Posterior vena cava (tissue), 2 donors: ENCODE results near the gene DPY19L1. TPM values are rescaled to one million over a fixed set of nuclear protein-coding genes. Genes with fewer than 3 reads are reported as not detected.
"Not testable (repeated sequence)": the region's sequence is repeated elsewhere in the genome, so short reads cannot be mapped to it uniquely, and the experiment has no call there.

ENCODE experiments used
- DNase-seq: peaks from one replicate; pipeline ENCODE4 v3.0.0-alpha.2; 2020; ENCODE audit warnings: low spot score
- intact Hi-C, 2 donors: fragments of 100-400 bp; cut with DNase I; formaldehyde crosslinking; loops; one replicate each; pipeline versions ENCODE4 v1.14.1 to v1.14.2; 2022 to 2023
- total RNA-seq, 2 donors: library from RNA; stranded (reverse); fragmentation: NEBNext Ultra II Directional; extraction: Animal tissue kit (Norgen Biotek cat#: 25700); gene quantifications; one replicate each; pipeline ENCODE4 v1.2.1, GENCODE V29; 2021
- donor health status: DM: yes; HTN: yes; CAD: no.
- donor health status: DM: yes; HTN: yes; CAD: no.

The DPY19L1 gene
- total RNA-seq, 2 donors from 2014 or later, result 31.0 to 34.4 TPM

DNA sequence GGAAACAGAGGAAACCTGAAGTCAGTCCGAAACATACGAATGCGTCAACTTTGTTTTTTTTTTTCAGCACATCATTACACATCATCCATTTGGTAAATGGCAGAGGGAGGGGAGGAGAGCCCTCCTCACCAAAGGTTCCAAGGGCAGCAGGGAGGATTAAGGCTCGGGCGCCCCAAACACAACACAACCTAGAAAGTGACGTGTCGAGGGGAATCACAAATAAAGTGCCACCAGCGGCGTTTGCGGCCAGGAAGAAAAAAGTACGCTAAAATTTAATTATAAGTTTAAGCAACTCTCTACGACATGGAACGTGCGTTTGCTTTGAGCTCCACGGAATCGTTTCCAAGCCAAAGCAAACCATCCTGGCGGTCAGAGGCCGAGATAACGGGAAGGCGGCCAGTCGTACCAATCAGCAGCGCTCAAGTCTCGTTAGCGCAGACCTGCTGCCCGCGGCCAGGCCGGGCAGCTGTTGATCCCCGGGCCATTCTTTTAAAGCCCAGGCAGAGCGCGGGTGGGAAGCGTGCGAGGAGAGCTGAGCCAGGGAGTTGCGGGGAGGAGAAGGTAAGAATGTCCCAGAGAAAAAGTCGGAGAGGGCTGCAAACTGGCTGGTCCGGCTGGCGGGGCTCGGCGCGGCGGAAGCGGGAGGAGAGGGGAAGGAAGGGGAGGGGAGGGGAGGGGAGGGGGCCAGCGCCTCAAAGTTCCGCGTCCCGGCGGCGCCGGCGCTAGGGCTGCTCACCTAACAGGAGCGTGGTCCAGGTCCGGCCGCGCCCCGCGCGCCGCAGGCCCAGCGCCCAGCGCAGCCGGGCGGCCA lies 719 bp downstream of the DPY19L1 start:
- intact Hi-C loops, result no loop called here
- peak; percentile 90 for DNase-seq

DNA sequence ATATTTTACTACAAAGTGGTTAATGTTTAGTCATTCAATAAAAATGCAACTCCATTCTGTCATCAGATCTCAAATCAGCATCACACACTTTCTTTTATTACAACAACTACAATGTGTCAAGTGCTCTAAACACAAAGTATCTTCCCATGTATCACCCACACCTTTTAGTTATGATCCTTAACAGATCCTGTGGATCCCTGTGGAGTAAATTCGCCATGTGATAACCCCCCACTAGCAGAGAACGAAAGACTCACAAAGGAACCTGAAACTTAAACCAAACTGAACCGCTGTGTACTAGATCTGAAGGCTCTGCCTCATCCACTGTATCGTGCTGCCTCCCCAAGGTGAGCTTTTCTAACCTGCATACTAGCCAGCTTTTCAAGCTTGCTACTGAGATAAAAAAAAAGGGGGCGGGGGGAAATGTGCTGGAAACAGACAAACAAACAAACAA lies 1.7 kb downstream of the DPY19L1 start:
- intact Hi-C loops, result no loop called here
- DNase-seq, result no peak

DNA sequence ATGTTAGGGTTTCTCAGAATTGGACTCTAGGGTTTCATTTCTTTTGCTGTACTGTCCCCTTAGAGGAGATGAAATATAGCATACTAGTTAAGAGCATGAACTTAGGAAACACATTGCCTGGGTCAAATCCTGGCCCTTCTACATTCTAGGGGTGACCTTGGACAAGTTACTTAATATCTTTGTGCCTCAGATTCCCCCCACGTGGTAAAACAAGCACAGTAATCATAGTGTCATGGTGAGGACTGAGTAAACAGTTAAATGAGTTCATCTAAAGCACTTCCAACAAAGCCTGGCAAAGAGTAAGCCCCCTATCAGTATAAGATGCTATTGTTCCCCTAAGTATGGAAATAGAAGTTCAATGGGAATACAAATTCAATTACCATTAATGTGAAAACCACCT lies 5.1 kb downstream of the DPY19L1 start:
- DNase-seq, result no peak
- intact Hi-C loops, result no loop called here

DNA sequence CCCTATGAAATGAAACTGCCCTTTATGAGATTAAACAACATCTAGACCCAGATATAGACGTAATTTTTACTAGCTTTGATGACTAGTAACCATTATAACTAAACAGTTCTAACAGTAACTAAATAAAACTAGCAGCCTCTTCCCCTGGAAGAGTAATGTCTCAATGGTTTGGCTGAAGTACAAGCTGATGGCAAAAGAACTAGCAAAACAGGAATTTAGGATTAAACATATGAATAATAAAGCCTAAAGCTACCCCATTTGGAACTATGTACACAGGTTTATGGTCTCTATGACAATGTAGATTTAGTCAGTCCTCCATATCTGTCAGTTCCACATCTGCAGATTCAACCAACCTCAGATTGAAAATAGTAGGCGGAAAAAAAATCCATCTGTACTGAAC lies 6.4 kb downstream of the DPY19L1 start:
- no peak for DNase-seq
- intact Hi-C loops, result no loop called here

DNA sequence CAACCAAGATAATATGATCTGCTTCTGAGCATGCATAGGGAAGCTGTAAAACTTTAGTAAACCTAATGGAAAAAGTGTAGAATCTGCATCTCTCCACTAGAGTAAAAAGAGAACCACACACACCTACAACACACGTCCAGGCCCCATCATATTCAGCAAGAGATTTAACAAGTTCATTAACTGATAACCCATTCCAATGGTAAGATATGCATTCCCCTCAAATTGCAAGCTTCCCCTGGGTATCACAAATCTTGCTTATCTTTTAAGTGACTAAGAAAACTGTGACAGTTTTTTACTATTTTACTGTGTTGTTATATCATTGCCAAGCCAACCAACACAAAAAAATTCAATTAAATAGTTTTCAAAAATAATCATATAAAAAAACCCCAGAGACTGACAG lies 8.0 kb downstream of the DPY19L1 start:
- DNase-seq, result no peak
- intact Hi-C loops, result no loop called here

DNA sequence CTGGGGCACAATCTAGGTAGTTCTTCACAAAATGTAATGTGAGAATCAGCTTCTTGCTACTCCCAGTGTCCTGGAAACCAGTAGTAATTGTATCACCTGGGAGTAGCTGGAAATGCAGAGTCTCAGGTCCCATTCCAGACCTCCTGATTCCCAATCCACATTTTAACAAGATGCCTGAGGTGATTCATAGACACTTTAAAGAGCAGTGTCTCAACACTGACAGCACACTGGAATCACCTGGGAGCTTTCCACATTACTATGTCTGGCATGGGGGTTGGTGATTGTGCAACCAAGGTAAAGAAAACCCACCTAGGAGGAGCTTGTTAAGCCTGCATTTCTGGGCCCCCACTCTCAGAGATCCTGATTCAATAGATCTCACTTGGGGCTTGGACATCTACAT lies 11.1 kb downstream of the DPY19L1 start:
- DNase-seq, result no peak
- intact Hi-C loops, result no loop called here

DNA sequence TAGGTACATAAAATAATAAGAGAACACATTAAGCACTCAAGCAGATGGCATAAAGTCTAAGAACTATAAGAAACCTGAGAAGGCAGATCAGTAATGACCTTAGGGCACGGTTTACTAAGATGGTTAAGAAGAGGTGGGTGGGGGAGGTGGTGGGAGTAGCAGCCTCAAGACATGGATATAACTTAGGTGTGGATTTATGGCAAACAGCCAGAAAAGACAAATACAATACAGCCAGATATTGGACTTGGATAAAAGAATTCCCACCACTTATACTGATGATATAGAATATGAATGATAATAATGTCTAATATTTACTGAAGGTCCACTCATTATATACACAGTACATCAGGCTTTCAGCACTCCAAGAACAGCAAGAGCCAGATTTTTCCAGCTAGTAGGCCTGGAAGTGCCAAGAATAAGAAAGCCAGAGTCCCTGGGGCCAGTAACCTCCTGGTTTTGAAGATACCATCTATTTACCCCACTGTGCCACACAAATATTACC lies 11.9 kb downstream of the DPY19L1 start:
- intact Hi-C loops, result no loop called here
- DNase-seq, result no peak

DNA sequence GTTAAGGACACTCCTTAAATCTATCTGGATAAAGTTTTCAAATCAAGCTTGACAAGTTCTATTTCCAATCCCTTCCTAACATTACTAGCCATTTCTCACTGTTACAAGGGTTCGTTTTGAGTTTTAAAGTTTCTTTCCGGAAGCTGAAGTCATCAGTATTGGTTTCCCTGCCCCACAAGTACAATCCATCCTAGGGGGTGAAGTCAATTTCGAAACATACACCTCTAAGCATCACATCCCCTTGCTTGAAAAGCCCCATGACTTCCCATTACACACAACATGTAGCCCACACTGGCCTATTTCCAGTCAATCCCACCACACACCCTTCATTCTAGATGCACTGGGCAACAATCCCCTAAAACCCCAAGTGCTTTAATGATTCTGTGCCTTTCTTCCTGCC lies 13.0 kb downstream of the DPY19L1 start:
- DNase-seq, result no peak
- intact Hi-C loops, result no loop called here

DNA sequence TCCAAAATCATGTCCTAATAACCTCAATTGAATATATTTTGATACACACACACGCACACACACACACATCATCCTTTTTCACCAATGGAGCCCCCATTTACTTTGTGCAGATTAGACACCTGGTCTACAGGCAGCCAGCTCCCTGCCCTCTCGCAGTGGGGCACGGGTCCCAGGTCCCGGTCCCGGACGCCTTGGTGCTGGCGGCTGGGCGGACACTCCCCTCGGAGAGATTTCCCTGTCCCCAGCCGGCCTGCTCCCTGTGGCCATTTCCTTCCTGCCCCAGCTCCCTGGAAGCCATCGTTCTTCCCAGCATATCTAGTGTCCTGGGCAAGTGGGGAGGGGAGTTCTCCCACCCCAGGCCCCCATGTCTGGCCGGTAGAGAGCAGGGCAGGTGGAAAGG lies 14.6 kb downstream of the DPY19L1 start:
- DNase-seq, result no peak

DNA sequence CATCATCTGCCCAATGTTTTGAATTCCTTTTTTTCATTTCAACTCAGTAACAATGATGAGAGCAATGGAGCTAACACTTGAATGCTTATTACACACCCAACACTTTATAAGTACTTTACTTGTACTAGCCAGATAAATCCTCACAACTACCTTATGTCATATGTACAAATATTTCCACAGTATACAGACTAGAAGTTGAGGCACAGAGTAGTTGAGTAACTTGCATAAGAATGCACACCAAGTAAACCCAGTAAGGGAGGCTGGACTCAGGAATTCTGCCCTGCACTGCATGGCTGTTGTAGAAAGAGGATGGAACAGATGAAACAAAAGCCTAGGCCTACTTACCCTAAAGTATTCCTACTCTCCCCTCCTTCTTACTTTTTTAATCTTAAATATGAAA lies 15.8 kb downstream of the DPY19L1 start:
- intact Hi-C loops, result no loop called here
- no peak for DNase-seq

More for the DNA sequence above, 14.6 kb downstream of the DPY19L1 start:
- intact Hi-C loops, result no loop called here

DNA sequence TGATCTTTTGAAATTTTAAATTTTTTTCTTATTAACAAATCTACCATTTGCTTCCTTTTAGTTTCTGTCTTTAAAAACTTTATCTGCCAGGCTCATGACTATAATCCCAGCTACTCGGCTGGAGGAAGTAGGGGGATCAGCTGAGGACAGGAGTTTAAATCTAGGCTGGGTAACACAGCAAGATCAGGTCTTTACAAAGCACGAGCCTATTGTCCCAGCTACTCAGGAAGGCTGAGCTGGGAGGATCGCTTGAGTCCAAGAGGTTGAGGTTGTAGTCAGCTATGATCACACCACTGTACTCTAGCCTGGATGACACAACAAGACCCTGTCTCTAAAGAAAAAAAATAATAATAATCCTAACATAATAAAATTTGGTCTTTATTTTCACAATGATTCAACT lies 17.5 kb downstream of the DPY19L1 start:
- intact Hi-C loops, result no loop called here
- DNase-seq, result no peak

DNA sequence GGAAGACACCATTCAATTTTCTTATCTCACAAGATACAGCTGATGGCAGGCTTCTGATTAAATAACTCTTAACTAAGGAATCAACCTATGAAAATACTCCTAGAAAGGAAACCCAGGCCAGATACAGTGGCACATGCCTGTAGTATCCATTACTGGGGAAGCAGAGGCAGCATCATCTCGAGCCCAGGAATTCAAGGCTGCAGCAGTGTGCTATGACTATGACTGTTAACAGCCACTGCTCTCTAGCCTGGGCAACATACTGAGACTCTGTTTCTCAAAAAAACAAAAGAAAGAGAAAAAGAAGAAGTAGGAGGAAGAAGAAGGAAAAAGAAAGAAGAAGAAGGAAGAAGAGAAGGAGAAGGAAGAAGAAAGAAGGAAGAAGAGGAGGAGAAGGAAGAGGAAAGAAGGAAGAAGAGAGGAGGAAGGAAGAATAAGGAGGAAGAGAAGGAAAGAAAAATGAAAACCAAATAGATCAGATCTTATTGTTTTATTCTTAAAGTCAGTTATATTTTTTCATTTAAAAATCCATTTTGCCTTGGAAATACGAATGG lies 18.0 kb downstream of the DPY19L1 start:
- intact Hi-C loops, result no loop called here
- no peak for DNase-seq

DNA sequence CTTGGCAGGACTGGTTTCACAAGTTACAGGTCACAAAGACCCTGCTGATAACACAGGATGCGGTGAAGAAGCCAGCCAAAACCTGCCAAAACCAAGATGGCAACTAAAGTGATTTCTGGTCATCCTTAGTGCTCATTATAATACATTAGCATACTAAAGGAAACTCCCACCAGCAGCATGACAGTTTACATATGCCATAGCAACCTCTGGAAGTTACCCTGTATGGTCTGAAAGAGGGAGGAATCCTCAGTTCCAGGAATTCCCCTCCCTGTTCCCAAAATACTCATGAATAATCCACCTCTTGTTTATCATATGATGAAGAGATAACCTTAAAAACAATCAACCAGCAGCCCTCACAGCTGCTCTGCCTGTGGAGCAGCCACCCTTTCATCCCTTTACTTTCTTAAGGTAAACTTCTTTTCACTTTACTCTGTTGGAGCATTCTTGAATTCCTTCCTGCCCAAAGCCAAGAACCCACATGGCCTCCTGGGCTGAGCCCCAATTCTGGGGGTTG lies 21.9 kb downstream of the DPY19L1 start:
- no peak for DNase-seq
- intact Hi-C loops, result no loop called here

DNA sequence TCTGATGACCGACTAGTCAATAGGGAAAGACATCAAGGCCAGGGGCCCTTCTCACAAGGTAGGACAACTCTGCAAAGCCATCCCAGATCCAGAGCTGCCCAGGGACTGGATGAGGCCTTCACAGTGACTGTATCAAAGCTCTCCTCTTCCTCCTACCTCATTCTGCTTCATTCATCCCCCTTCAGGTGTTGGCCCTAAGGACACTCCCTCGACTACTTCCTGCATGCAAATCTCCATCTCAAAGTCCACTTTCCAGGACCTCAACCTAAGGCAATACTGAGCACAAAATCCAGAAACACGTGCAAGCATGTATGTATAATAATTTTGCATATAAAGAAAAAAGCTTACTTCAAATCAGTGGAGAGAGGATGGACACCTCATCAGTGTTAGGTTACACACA lies 25.1 kb downstream of the DPY19L1 start:
- intact Hi-C loops, result no loop called here
- DNase-seq, result no peak

DNA sequence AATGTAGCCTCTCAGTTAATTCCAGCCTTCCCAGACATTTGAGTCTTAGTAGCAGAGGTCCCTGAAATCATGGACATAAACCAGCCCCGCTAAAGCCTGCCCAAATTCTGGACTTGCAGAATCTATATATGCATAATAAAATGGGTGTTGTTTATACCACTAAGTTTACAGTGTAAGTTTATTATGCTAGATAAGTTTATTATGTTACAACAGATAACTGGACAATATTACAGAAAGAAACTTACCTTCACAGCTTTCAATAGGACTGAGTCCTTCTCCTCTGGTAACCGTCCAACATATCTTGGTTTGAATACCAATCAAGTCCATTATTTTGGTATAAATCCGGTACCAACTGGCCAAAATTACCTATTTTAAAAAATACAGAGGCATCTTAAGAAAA lies 26.2 kb downstream of the DPY19L1 start:
- DNase-seq, result no peak
- intact Hi-C loops, result no loop called here

DNA sequence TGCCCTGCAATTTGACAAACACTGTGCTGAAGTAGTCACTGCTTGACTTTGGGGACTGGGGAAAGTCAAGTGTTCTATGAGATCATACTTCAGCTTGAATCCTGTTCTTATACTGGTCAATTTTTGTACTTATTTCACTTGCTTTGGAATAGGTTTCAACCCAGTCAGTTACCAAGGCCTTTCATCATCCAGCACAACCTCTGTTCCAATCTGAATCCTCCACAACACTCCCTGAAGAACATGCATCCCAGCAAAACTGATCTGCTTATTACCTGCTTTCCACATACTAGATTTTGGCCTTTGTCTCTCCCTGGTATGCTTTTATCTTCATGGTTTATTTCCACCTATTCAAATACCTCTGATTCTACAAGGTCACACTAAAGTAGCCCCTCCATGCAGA lies 29.5 kb downstream of the DPY19L1 start:
- DNase-seq, result no peak
- intact Hi-C loops, result no loop called here

DNA sequence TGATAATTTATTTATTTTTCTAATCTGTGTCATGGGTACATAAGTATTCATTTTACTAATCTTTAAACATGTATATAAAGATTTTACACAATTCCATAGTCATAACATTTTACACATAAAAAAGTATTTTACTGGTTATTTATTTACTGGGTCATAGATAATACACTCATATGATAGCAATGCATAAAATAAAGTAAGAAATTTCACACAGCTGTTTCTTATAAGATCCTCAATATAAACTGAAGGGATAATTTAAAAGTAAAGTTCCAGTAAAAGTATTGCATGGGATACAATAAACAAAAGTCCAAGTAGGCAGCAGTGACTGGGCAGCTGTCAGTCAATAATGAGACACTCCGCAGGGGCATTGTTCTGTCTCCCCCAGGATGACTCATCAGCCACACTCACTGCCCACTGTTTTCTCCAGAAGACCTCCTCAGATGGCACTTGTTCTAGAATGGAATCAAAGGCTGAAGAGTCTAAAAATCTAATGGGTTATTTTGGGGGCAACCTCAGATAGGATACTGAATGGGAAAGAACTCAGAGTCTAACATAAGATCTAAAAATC lies 32.7 kb downstream of the DPY19L1 start:
- intact Hi-C loops, result no loop called here
- DNase-seq, result no peak

DNA sequence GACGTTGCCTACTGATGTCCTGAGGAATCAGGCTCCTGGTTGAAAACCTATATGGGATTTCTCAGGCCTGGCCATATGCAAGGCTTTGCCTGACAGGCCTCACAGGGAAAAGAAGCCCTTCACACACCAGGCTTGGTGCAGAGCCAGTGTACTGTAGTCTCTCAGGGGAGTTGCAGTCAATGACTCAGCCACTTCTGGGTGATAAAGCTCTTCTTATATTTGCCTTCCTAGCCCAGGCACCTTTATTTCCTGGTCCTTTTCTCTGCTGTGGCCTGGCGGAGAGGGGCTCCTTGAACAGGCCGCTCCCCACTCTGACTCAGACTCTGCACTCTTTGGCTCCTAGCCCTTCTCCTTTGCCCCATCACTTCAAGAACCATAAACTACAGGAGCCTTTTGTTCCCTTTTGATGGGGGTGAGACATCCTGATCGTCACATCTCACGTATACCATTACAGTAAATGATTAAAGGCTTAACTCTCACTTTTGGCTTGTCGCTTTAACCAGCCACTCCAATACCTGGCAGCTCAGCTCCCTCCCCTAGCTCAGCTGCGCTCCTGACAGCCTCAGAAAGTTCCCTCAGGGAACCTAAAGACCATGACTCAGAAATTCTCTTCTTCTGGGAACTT lies 33.5 kb downstream of the DPY19L1 start:
- intact Hi-C loops, result no loop called here
- DNase-seq, result no peak

DNA sequence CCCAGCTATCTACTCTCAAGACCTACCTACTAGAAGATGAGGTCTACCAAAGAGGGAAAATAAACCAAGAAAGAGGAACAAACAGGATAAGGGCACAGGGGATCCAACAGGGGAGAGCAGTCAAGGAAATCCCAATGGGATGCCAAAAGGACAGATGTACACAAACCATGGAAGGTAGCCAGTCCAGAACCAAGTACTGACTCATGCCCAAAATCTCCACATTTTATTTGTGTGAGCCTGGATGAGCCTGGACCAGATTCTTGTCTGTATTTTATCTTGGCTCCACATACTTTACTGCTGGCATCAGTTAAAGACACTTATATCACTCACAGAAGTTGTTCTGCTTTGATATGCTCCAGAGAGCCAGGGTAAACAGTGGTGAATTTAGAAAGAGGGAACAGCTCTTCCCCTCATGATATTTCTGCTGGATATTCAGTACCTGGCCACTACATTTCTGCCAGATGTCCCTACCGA lies 34.1 kb downstream of the DPY19L1 start:
- intact Hi-C loops, DNase-seq: not testable (repeated sequence)

DNA sequence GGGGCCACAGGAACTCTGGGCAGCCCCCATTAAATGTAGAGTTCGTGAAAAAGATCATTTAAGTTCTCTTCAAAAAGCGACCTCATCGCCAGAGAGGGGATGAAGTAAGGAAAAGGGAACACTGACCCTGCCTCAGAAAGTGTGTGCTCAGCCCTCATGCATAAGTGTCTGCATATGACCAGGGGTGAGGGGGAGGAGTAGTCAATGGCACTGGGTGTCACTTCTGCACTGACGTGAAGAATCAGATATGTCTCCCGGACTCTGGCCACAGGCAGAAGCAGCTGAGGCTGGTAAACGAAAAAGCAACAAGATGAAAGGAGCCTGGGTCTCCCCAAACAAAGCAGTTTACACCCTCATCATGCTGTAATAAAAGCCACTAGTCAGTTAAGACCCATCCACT lies 39.0 kb downstream of the DPY19L1 start:
- intact Hi-C loops, result not testable (repeated sequence)

More for the DNA sequence above, 39.0 kb downstream of the DPY19L1 start:
- DNase-seq, result not testable (repeated sequence)
